Spleen (tissue), 11 donors: ENCODE results near the gene RPL41. TPM values are rescaled to one million over a fixed set of nuclear protein-coding genes. Genes with fewer than 3 reads are reported as not detected.
A peak's percentile ranks its signal among the peaks of the same experiment; 100 is the strongest.

Source experiments
- DNase-seq: peaks from one replicate; pipeline ENCODE4 v3.0.0-alpha.2; 2020
- H3K27ac ChIP-seq, 8 donors: fragments of 200-600 bp; sonication (generic) in 7 of 8; 1 replicate in 4 of 8; 2 replicates in 4 of 8; pipeline versions ENCODE4 v1.5.0 to v1.8.0; 2016 to 2021; ENCODE audit warnings: inconsistent platforms in 4 of 8, mild to moderate bottlenecking in 4 of 8, moderate library complexity in 1 of 8
- H3K27me3 ChIP-seq, 7 donors: fragments of 200-600 bp; sonication (generic) in 6 of 7; replicated peaks in 1 of 7; 1 replicate in 4 of 7; 2 replicates in 3 of 7; pipeline versions ENCODE4 v1.5.0 to v1.8.0; 2016 to 2021; ENCODE audit warnings: inconsistent platforms in 3 of 7, mild to moderate bottlenecking in 1 of 7
- H3K36me3 ChIP-seq, 6 donors: fragments of 200-600 bp; sonication (generic) in 5 of 6; 1 replicate in 4 of 6; 2 replicates in 2 of 6; pipeline versions ENCODE4 v1.5.0 to v1.8.0; 2016 to 2021; ENCODE audit warnings: inconsistent platforms in 2 of 6
- H3K4me1 ChIP-seq, 6 donors: fragments of 200-600 bp; sonication (generic) in 5 of 6; 1 replicate in 3 of 6; 2 replicates in 3 of 6; pipeline versions ENCODE4 v1.5.0 to v1.8.0; 2016 to 2021; ENCODE audit warnings: inconsistent platforms in 3 of 6
- H3K4me3 ChIP-seq, 8 donors: fragments of 200-600 bp; sonication (generic) in 7 of 8; 1 replicate in 4 of 8; 2 replicates in 4 of 8; pipeline versions ENCODE4 v1.5.0 to v1.8.0; 2016 to 2021; ENCODE audit warnings: inconsistent platforms in 4 of 8, mild to moderate bottlenecking in 4 of 8, moderate library complexity in 2 of 8
- H3K9me3 ChIP-seq, 8 donors: fragments of 200-600 bp; sonication (generic) in 7 of 8; 1 replicate in 4 of 8; 2 replicates in 4 of 8; pipeline versions ENCODE4 v1.5.0 to v1.8.0; 2016 to 2021; ENCODE audit warnings: inconsistent platforms in 4 of 8
- CTCF ChIP-seq, 11 experiments: fragments of 200-600 bp in 7 of 11; fragments of 450-650 bp in 4 of 11; sonication (generic) in 4 of 11; IDR thresholded peaks in 8 of 11; conservative IDR thresholded peaks in 3 of 11; 1 replicate in 7 of 11; 2 replicates in 4 of 11; pipeline versions ENCODE4 v1.4.0 to v1.8.0; 2016 to 2021; ENCODE audit warnings: antibody characterized with exemption in 11 of 11, inconsistent platforms in 4 of 11, mild to moderate bottlenecking in 1 of 11
- POLR2A ChIP-seq, 3 donors: fragments of 450-650 bp; IDR thresholded peaks; one replicate each; pipeline ENCODE4 v1.5.1; 2017; ENCODE audit warnings: antibody characterized with exemption in 3 of 3, mild to moderate bottlenecking in 1 of 3
- POLR2AphosphoS5 ChIP-seq, 3 donors: sonication (generic); formaldehyde crosslinking; IDR thresholded peaks; one replicate each; pipeline ENCODE4 v1.5.1; 2017; ENCODE audit warnings: antibody characterized with exemption in 3 of 3
- WGBS, 5 donors: extraction: QIAGEN DNeasy Blood & Tissue Kit in 3 of 5; methylation state at CpG; one replicate each; pipeline versions ENCODE4 v1.1.5 to v1.1.7; 2013 to 2018; 5-methylcytosine and 5-hydroxymethylcytosine counted together
- intact Hi-C: fragments of 100-400 bp; cut with DNase I; formaldehyde crosslinking; loops from one replicate; pipeline ENCODE4 v1.15.0; 2023; ENCODE audit warnings: low total_unique reads
- polyA plus RNA-seq, 3 donors: library from polyadenylated mRNA; stranded (reverse); fragments of 200-250 nt; gene quantifications; one replicate each; pipeline ENCODE4 v1.2.1, GENCODE V29; 2013
- total RNA-seq, 7 donors: library from RNA; depleted of rRNA in 3 of 7; stranded (reverse); fragments of >200 nt in 3 of 7; fragmentation: NEBNext Ultra II Directional in 4 of 7; extraction: Animal tissue kit (Norgen Biotek cat#: 25700) in 4 of 7; gene quantifications; one replicate each; pipeline versions ENCODE4 v1.1.0 to v1.2.1, GENCODE V29; 2016 to 2021
- donor health status: healthy with polysubstance abuse.
- donor health status: DM: no; HTN: no; CAD: no; lungs with moderate emphysema.
- donor health status: DM: no; HTN: no; CAD: no.
- donor health status: Bipolar disorder and iron deficiency.
- donor health status: healthy.
- donor health status: DM: no; HTN: no; CAD: no.
- donor health status: DM: yes; HTN: yes; CAD: no.

Gene RPL41
- total and polyA plus RNA-seq, 10 donors: 2,138 to 9,352 (median 2,800) TPM

GRCh38 chr12:56159482-56160192 lies 43.2 kb downstream of the RPL41 start:
- intact Hi-C loops: no loop called here
- Histone ChIP-seq H3K4me1 (peaks cover 22 to 65% (median 52%) of the 10 kb centered on the region in 6 donors), H3K27ac (peak overlapping the region; percentile 87 to 99 (median 95)), H3K27me3 (no peaks in the 10 kb centered on the region), H3K4me3 (peak overlapping the region; percentile 66 to 88 (median 71)), H3K9me3 (no peaks in the 10 kb centered on the region), H3K36me3 (peaks cover 0 to 53% (median 51%) of the 10 kb centered on the region in 6 donors)
- no peak for DNase-seq
- no peak for TF ChIP-seq CTCF (IDR thresholded peaks at IDR 0.05 in 8 of 11, conservative IDR thresholded peaks at IDR 0.05 in 3 of 11)
- no peak for TF ChIP-seq POLR2A (IDR thresholded peaks at IDR 0.05)
- WGBS, 5 donors: 9 to 42% (median 25%) methylated on average over 6 to 8 of the region's 8 CpGs

GRCh38 chr12:56160193-56160763 lies 43.8 kb downstream of the RPL41 start:
- intact Hi-C loops: no loop called here
- WGBS, 5 donors: 18 to 26% (median 20%) methylated on average over 7 of the region's 7 CpGs
- peak; percentile 86 for DNase-seq

GRCh38 chr12:56160894-56161689 lies 44.7 kb downstream of the RPL41 start:
- no peaks in the 10 kb centered on the region for H3K27me3 ChIP-seq
- H3K36me3 ChIP-seq: peaks cover 0 to 68% (median 65%) of the 10 kb centered on the region in 6 donors
- no peaks in the 10 kb centered on the region for H3K9me3 ChIP-seq
- peak overlapping the region; percentile 70 to 99 (median 95) for H3K27ac ChIP-seq
- H3K4me1 ChIP-seq: peaks cover 22 to 65% (median 52%) of the 10 kb centered on the region in 6 donors
- TF ChIP-seq POLR2A (IDR thresholded peaks at IDR 0.05): no peak
- TF ChIP-seq POLR2AphosphoS5 (IDR thresholded peaks at IDR 0.05): peak; percentile 10 to 41 (median 36)
- peak overlapping the region; percentile 66 to 88 (median 71) for H3K4me3 ChIP-seq
- intact Hi-C loops: no loop called here
- WGBS, 5 donors: 68 to 81% (median 79%) methylated on average over 11 of the region's 11 CpGs
- no peak for DNase-seq

More at GRCh38 chr12:56160193-56160763, 43.8 kb downstream of the RPL41 start:
- H3K36me3 ChIP-seq: peaks cover 0 to 60% (median 58%) of the 10 kb centered on the region in 6 donors
- no peaks in the 10 kb centered on the region for H3K9me3 ChIP-seq
- H3K4me3 ChIP-seq: peak overlapping the region; percentile 66 to 88 (median 71)
- TF ChIP-seq POLR2A (IDR thresholded peaks at IDR 0.05): no peak
- TF ChIP-seq POLR2AphosphoS5 (IDR thresholded peaks at IDR 0.05): peak in 2 of 3 donors; percentile 65 to 77
- TF ChIP-seq CTCF (IDR thresholded peaks at IDR 0.05 in 8 of 11, conservative IDR thresholded peaks at IDR 0.05 in 3 of 11): no peak
- H3K27ac ChIP-seq: peak overlapping the region; percentile 70 to 99 (median 95)
- peaks cover 22 to 65% (median 52%) of the 10 kb centered on the region in 6 donors for H3K4me1 ChIP-seq
- H3K27me3 ChIP-seq: no peaks in the 10 kb centered on the region

GRCh38 chr12:56161690-56162351 lies 45.4 kb downstream of the RPL41 start:
- Histone ChIP-seq H3K27ac (peak overlapping the region in 4 of 8 donors; percentile 95 to 99 (median 98)), H3K4me1 (peaks cover 20 to 59% (median 49%) of the 10 kb centered on the region in 6 donors), H3K4me3 (peak overlapping the region in 2 of 8 donors; percentile 68 to 88), H3K27me3 (no peaks in the 10 kb centered on the region), H3K9me3 (no peaks in the 10 kb centered on the region), H3K36me3 (peaks cover 0 to 75% (median 72%) of the 10 kb centered on the region in 6 donors)
- no peak for TF ChIP-seq CTCF (IDR thresholded peaks at IDR 0.05 in 8 of 11, conservative IDR thresholded peaks at IDR 0.05 in 3 of 11)
- TF ChIP-seq POLR2AphosphoS5 (IDR thresholded peaks at IDR 0.05): no peak
- no peak for TF ChIP-seq POLR2A (IDR thresholded peaks at IDR 0.05)
- intact Hi-C loops: no loop called here
- no peak for DNase-seq
- 76 to 90% (median 84%) methylated on average over 10 of the region's 10 CpGs for WGBS, 5 donors
